ENCODE measurements around the gene RASD1. TPM values are rescaled to one million over a fixed set of nuclear protein-coding genes. Genes with fewer than 3 reads are reported as not detected.

RASD1 gene
- total RNA-seq, 1 donor from 2014 or later, result 254 TPM

- DNase-seq (ENCODE audit: low spot score), result no peak
These were observed 31.8 kb upstream of the RASD1 start for GRCh38 chr17:17527956-17528500.

GRCh38 chr17:17527534-17527933 is 31.3 kb upstream of the RASD1 start:
- no peak for DNase-seq (ENCODE audit: low spot score)

DNA sequence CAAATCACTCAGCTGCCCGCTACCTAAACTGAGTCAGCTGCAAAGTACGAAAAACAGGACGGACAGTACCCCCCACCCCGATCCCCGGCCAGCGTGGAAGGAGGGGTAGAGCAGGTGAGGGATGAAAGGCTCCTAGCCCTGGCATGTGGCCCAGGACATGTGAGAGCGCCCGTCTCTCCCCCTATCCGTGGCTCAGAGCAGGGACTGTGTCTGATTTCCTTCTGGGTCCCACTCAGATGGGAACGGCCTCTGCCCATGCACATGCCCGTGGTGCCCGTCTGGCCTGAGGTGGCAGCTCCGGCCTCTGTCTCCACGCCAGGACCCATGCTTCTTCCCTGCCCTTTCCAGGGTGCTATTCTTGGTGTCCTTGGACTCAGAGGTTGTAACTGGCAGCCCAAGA is 30.2 kb upstream of the RASD1 start:
- no peak for DNase-seq (ENCODE audit: low spot score)

DNA sequence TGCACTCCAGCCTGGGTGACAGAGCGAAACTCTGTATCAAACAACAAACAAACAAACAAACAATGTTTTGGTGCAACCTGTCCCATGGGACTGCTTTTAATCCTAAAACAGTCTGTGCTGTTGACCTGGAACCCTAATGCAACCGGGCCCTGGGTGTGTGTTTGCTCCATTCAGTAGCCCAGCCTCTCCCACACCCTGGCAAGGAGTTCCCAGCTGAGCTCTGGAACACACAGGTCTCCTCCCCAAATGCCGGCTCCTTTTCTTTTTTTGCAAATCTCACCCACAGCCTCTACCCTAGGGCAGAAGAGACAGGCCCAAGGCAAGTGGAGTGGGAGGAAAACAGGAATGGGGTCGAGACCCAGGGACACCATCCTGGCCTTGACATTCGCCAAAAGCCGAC is 29.8 kb upstream of the RASD1 start:
- DNase-seq (ENCODE audit: low spot score), result no peak

DNA sequence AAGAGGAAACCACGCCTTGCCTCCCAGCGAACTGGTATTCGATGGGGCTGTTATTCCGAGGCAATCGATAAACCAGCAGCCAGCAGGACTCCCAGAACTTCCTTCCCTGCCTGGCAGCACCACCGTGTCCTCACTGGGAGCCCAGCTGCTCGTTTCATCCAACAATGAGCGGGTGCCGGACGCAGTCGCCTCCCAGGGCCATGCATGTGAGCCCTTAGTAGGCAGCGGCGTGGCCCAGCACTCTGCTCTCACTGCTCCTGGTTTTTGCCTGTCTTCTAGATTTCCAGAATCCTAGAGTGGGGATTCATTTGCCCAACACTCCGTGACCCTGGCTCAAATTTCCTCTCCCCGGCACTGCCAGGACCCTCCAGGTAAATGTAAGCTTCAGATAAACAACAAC is 29.1 kb upstream of the RASD1 start:
- no peak for DNase-seq (ENCODE audit: low spot score)

DNA sequence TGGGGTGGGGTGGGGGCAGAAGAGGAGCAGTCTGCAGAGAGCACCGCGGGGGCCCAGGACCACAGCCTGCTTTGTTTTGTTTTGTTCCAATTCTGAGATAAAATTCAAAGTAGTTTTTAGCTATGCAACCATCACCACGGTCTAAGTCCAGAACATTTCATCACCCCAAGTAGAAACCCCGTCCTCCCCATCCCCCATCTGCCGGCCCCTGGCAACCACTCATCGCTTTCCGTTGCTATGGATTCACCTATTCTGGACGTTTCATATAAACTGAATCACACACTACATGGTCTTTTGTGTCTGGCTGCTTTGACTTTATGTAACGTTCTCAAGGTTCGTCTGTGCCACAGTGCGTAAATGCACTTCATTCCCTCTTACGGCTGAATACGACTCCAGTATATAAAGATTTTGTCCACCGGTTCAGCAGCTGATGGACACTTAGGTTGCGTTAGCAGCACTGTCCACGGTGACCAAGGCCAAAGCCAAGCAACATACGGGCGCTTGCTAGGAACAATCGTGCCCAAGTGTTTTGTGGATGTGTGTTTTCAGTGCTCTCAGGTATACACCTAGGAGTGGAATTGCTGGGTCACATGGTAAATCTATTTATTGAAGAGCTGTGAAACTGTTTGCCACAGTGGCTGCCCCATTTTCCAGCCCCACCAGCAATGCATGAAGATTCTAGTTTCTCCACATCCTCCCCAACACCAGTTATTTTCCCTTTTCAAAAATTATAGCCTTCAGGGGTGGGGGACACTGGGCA is 27.7 kb upstream of the RASD1 start:
- no peak for DNase-seq (ENCODE audit: low spot score)

- DNase-seq (ENCODE audit: low spot score), result no peak
These were observed 27.0 kb upstream of the RASD1 start for GRCh38 chr17:17523001-17523730.

DNA sequence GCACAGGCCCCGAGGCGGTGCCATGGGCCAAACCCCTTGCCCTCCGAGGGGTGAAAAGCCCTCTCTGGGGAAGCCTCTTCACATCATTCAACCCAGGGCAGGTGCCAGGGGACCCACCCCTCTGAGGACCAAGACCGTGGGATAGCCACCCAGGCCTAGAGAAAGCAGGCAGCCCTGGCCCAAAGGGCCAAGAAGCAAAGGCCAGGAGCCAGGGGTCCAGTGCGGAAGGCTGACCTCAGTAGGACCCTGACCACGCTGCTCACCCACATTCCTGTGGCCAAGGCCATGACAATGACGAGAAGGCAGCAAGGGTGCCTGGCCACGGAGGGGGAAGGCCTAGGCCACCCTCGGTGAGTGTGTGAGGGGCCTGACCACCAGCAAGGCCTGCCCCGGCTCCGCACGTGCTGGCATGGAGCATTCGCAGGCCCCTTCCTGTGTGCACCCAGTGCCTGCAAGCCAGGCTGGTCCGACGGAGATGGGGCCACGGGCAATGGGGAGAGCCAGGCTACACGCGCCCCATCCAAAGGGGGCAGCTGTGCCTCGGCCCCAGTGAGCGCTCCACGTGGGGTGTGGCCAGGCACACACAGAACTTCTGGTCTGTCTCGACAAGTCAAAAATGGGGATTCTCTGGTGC is 24.5 kb upstream of the RASD1 start:
- DNase-seq (ENCODE audit: low spot score), result no peak

DNA sequence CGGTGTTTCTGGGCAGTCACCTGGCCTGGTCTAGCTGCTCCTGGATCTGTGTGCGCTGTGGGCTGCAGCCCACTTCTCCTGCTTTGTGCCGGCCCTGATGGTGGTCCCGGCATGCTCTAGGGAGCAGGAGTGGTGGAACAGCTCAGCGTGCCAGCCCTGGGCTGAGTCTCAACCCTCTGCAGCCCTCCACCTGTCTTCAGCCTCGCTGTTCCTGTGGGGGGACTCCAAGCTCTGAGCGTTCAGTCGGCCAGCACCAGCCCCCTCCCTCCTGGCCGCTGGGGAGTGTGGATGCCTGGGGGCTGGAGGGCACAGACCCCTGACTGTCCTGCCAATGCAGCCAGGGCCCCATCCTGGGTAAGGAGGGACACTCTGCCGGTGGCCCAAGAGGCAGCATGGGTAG is 23.7 kb upstream of the RASD1 start:
- DNase-seq (ENCODE audit: low spot score), result no peak

DNA sequence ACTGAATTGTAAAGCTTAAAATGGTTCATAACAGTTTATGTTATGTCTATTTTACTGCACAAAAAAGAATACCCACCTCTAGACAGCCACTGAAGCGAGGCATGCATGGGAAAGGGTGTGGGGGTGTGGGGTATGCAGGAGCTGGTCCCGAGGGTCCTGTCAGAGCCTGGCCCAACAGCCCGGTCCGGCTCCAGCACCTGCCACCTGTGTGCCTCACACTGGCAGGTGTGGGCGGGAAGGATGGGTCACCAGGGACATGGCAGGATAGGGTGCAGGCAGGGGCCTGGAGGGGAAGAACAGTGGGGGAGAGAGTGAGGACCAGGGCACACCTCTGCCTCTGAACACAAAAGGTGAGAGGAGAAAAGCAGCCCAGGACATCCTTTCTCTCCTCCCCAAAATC is 22.8 kb upstream of the RASD1 start:
- DNase-seq (ENCODE audit: low spot score), result no peak

- no peak for DNase-seq (ENCODE audit: low spot score)
These were observed 21.8 kb upstream of the RASD1 start for GRCh38 chr17:17518014-17518413.

GRCh38 chr17:17516941-17517720 is 20.9 kb upstream of the RASD1 start:
- no peak for DNase-seq (ENCODE audit: low spot score)

DNA sequence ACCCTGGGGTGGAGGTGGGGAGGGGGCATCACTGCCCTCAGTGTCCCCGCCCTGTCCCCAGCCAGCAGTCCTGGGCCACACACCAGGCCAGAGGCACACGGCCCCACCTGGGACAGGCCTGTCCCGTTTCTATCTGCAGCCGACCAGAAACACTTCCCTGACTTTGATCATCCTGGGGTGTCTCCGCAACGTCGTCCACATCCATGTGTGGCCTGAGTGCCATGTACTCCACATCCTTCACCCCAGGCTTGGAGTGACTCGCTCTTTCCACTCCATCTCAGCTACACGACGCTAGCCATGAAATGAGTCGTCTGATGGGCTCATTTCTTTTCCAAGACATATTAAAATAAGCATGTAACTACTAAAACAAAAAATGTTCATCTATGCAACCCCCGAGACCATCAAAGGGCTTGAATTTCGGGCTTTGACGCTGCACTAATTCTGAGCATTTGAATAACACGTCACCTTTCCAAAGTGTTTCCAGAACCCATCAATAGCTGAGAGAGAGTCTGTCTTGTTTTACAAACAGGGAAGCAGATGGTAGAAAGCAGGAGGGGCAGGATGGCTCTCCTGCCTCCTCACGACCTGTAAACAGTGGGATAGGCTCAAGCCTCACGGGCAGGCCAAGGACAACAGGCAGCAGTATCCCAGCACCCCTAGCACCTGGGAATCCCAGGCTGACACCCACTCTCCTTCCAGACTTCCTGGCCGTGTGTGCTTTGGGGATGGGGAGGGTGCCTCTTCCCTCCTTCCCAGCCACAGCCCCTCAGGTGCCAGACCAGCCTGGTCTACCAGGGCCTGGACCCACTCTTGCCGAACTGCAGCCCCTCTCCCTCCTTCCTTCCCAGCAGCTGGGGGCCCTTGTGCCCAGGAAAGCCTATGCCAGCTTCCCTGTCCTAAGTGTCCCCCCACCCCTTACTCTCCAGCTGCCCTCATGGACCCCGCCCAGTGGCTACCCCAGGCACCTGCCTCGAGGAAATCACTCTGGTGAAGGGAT is 20.0 kb upstream of the RASD1 start:
- no peak for DNase-seq (ENCODE audit: low spot score)

- no peak for DNase-seq (ENCODE audit: low spot score)
These were observed 19.1 kb upstream of the RASD1 start for GRCh38 chr17:17514993-17515933.

GRCh38 chr17:17514361-17514992 is 18.3 kb upstream of the RASD1 start:
- no peak for DNase-seq (ENCODE audit: low spot score)

- no peak for DNase-seq (ENCODE audit: low spot score)
These were observed 17.4 kb upstream of the RASD1 start for GRCh38 chr17:17513626-17514025.

DNA sequence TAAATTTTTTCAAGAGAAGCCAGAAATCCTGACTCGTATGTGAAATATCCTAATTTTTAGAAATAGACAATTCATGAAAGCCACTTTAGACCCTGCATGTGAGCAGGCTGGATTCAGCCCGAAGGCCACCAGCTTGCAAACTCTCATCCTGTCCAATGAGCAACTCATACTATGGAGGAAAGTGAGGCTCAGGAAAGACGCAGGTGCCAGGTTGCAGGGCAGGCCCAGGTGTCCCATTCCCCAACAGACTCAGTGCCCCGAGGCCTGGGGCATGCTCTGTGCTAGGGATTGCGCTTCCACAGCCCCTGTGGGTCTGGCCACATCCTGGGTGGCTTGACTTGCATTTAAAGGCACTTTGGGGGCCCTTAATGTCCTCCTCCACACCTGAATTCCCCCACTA is 16.7 kb upstream of the RASD1 start:
- no peak for DNase-seq (ENCODE audit: low spot score)
